ENCODE measurements around the gene PLD2.
"Not testable (repeated sequence)": the region's sequence is repeated elsewhere in the genome, so short reads cannot be mapped to it uniquely, and the experiment has no call there.

Gene PLD2

DNA sequence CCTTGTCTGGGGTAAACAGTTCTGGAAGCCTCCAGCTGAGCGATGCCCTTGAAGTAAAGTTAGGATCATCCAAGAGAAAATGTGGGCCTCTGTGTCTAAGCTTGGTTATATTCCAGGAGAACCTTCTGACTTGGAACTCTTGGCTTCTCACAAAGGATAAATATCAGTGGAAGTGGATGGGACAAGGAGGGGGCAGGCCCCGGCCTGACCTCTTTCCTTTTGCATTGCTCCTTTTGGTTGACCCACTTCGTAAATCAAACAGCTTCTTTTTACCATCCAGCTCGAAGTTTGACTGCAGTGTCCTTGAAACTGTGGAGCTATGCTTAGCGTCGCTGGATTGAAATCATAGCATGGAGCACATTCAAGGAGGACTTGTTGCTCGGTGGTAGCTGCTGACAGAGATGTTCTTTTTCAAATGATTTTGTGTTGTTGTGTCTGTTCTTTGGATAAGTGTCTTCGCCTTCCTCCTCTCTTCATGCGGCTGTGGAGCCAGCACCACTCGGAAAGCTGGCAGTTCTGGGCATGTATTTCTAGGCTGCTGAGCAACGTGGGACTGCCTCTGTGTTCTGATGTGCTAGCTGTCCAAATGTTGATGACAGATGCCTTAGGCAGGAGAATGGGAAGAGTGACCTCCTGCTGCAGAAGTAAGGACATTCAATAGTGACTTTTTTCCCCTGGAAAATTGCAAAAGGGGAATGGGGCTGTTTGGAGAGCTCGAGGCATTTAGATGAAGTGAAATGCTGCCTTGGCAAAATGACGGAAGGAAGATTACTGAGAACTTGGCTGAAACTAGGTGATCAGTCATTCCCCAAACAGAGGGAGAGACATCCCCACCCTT lies 30.7 kb downstream of the PLD2 start:
- DNase-seq, result no peak

DNA sequence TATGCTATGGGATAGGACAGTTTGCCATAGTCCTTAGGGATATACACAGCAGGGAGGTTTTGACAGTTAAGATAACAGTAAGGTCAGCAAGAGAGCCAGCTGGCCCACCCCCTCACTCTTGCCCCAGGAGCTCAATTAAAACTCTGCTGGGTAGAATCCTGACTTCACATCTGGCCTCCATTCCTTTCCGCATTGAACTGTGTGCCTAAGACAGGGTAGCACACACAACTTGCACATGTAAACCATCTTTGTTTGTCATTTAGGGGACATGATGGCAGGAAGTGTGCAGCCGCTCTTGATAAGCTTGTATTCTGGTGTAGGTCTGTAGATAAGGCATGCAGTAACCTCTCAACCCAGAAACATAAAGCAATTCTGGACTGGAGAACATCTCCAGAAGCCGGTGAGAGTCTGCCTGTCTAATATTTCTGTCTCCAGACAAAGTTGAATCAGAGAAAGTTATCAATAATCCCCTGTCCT lies 31.4 kb downstream of the PLD2 start:
- no peak for DNase-seq

DNA sequence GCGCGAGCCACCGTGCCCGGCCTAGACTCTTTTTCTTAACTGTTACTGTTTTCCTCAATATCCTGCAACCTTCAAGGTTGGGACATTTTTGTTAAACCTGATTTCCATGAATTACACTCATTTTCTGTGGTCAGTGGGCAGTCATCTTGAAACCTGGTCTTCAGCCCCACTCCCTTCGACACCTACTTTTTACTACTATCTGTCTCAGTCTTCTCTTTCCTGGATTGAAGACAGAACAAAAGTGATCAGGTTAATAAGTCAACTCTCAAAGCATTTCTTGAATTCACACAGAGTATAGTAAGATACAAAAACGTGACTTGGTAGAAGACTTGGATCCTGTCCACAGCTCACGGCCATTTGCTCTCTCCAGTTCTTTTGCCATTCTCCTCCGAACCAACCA lies 32.3 kb downstream of the PLD2 start:
- DNase-seq, result no peak

DNA sequence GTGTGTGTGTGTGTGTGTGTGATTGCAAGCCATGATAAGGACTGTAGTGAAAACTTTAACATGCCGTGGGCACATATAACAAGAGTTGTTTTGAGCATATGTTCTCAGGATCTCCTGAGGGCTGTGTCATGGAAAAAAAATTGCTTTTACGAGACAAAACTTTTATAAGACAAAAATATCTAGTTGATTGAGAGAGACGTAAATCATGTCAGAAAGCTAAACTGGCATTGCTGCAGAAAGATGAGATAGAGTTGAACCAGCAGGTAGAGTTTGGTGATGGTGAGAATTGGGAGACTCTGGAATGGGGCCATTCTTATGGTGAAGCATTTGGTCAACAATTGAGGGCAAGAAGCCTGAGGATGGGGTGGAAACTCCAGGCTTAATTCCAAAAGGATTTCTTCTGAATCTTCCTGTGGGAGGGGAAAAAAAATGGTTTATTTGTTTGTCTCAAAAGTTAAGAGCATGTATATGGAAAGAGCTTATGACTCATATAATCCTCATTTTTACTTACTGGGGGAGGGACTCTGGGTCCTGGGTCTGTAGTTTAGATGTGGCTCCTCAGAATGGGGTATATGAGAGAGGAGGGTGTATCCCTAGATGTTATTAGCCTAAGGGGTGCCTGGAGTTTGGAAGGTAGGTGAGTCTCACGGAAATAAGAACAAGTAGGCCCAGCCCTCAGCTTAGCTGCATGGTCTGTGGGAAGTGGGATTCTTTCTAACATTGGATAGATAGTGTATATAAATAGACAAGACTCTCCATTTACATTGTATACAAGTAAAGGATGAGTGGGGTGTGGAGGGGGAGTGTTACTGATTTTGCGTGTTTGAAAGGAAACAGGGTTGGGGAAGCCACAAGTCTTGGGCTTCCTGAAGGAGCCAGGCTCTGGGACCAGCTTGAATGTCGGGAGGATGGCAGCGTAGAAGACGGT lies 33.3 kb downstream of the PLD2 start:
- peak; percentile 37 for DNase-seq

DNA sequence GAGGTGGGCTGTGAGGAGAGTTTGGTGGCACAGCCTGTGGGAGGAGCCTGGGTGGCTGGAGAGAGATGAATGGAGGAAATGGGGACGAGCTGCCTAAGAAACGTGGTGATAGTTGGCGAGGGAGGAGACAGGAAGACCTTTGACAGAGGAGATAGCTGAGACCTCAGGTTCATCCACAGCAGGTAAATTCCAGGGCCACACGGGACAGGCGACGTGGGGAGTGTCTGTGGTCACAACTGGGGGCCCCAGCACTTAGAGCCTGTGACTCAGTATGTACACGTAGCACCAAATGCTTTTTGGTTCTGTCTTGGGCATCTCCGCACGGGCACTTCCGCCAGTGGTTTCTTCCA lies 33.9 kb downstream of the PLD2 start:
- no peak for DNase-seq

DNA sequence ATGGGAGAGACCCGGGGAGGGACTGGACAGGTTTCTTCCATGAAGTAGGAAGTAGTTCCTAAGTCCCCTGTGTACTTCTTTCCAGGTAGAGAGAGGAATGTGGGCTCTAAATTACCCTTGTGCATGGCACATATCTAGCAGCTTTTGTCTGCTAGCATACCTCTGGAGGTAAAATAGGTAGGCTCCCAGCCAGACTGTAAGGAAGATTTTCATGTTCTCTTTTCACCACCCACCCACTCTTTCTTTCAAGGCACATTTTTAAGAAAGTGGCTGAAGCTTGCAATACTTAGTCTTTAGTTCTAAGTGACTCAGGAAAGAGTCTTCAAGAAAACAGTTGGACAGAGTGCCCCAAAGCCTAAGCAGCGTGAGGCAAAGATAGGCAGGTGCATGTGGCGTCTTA lies 35.4 kb downstream of the PLD2 start:
- no peak for DNase-seq

DNA sequence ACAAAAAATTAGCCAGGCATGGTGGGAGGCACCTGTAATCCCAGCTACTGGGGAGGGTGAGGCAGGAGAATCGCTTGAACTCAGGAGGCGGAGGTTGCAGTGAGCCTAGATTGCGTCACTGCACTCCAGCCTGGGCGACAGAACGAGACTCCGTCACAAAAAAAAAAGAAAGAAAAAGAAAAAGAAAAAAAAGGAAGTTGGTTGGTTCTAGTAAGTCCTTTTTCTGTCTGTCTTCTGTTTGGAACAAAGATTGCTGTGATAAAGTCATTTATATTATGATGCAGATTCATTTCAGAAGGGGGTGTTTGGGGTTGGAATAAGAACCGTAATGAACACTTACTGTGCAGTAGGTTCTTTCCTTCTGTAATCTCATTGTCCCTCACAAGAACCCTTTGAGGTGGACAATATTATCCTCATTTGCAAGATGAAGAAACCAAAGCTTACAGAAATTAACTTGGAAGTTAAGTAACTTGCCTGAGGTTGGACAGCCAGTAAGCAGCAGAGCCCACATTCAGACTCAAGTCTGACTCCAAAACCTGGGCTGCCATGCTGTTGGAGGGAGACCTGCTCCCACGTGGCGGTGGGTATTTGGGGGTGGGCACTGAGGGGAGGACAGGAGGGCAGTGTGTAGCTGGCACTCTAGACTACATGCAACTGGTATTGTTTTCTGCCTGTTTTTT lies 36.5 kb downstream of the PLD2 start:
- DNase-seq, result no peak

DNA sequence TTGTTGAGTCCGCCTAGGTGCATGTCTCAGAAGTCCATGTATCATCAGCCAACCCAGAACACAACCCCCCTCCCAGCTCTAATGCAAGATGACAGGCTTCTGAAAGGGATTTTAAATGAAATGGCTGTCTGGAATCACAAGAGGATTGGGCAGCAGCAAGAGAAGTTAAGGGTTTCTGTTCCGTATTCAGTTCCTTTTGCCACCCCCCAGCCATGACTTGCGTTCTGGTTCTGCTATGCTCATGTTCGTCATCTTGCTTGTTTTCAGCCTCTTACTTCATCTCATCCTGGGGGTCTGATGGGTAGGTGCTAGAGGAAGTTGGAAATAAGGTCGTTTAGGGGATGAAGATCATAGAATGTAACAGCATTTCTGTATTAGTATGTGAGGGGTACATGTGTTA lies 38.2 kb downstream of the PLD2 start:
- no peak for DNase-seq

DNA sequence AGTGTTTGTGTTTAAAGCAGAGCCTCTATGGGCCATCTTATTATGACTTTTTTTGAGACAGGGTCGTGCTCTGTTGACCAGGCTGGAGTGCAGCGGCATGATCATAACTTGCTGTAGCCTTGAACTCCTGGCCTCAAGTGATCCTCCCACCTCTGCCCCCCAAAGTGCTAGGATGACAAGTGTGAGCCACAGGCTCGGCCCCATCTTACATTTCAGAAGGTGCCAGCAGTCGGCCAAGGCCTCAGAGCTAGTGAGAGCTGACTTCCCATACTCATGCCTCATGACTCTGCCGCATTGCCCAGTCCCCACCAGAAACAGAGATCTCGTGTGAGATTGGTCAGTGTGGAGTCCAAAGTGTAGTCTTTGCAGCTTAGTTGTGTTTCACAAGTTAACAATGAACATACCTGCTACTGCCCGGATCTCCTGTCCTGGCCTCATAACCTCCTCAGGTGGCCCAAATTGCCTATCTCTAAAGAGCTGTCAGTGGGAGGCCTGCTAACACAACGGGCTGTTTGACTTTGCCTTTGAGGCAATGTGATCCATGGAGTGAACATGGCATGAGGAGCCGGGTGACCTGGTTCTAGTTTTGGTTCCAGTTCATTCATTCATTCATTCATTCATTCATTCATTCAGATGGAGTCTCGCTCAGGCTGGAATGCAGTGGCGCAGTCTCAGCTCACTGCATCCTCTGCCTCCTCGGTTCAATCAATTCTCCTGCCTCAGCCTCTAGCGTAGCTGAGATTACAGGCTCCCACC lies 39.9 kb downstream of the PLD2 start:
- no peak for DNase-seq

DNA sequence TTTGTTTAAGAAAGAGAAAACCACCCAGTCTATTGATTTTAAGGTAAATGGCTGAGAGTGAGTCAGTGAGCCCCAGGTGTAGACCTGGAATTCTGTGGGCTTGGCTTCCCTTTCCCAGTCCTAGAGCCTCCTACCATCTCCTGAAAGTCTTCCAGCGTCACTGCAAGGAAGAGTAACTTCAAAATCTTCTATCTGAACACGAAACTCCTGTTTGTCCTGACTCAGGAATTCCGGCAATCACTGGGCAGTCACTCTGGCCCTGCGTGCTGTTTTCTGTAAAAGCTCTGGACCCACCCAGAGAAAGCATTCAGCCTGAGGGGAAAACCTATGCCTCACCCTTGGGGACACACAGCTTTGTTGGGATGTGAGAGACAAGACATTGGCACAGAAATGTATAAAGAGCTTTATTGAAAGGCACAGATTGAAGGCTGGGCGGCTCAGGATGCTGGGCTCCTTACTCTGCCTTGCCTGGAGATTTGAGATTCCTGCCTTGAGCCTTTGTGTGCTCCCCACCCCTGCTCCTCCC lies 42.1 kb downstream of the PLD2 start:
- DNase-seq, result no peak

DNA sequence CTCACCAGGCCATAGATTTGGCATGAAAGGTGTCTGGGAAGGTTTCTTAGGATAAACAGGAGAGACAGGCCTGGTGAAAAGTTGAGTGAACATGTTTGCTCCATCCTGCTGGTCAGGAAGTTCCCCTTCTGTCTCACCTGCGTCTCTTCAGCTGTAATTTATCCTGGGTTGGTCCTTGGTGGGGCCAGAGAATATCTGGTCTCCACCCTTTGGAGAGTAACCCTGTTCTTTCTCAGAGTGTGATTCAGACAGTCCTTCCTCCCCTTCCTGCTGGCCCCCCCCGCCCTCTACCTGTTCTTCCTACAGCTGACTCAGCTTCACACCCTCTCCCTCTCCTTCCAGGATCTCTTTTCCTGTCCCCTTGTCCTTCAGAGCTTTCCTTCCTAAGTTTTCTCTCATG lies 43.3 kb downstream of the PLD2 start:
- no peak for DNase-seq

DNA sequence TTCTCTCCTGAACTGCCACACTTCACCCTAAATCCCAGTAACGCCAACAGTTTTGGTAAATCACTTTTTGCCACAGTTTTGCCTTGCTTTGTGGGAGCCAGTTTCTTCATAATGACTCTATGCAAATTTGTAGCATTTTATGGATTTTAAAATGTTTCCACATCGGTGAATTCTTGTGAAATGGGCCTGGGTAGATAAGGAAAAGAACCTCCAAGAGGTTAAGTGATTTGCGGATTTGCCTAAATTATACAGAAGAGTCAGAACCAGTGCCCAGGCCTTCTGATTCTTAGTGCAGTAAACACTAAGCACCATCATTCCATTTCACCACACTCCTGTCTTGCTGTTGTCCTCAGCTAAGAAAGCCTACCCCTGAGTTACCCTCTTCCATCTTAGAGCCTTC lies 44.1 kb downstream of the PLD2 start:
- DNase-seq, result no peak

DNA sequence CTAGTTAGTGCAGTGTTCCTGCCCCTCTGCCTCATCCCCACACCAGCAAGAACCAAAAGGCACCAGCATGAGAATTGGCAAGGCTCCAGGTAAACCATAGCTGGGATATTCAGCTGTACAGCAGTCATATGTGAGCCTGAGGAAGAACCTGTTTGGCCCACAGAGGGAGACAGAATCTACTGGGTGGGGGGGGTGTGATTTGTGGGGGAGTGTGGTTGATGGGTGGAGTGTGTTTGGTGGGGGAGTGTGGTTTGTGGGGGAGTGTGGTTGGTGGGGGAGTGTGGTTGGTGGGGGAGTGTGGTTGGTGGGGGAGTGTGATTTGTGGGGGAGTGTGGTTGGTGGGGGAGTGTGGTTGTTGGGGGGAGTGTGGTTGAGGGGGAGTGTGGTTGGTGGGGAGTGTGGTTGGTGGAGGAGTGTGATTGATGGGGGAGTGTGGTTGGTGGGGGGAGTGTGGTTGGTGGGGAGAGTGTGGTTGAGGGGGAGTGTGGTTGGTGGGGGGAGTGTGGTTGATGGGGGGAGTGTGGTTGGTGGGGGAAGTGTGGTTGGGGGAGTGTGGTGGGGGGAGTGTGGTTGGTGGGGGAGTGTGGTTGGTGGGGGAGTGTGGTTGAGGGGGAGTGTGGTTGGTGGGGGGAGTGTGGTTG lies 45.7 kb downstream of the PLD2 start:
- peak; percentile 42 for DNase-seq

DNA sequence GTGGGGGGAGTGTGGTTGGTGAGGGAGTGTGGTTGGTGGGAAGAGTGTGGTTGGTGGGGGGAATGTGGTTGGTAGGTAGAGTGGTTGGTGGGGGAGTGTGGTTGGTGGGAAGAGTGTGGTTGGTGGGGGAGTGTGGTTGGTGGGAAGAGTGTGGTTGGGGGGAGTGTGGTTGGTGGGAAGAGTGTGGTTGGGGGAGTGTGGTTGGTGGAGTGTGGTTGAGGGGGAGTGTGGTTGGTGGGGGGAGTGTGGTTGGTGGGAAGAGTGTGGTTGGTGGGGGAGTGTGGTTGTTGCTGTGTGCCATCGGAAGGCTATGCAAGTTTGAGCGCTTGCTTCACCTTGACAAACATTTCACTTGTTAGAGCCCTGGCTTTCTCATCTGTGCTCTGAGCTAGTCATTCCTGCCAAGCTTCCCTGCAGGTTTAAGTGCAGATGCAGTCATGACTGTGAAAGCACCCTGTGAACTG lies 46.3 kb downstream of the PLD2 start:
- no peak for DNase-seq

DNA sequence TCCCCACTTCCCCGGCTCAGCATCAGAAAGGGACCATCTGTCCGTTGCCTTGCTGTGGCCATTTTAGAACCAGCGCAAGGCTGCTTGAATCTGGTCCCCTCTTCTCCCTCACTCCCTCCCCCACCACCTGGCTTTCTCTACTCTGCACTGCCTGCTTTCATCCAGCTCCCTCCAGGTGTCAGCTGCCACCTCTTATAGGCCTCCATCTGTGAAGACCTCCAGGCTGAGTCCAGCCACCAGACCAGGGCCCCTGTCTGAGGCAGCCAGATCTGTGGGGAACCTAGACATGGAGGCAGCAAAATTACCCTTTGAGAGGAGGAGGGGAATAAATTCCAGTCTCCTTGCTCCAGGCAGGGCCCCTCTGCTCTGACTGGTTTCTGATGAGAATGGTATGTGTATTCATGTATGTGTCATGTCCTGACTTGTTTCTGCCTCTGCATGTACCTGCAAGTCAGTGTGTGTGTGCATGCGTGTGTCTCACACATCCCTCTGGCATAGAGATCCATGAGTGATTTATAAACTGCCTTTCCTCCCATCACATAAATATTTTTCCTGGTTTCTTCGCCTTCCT lies 47.2 kb downstream of the PLD2 start:
- no peak for DNase-seq

DNA sequence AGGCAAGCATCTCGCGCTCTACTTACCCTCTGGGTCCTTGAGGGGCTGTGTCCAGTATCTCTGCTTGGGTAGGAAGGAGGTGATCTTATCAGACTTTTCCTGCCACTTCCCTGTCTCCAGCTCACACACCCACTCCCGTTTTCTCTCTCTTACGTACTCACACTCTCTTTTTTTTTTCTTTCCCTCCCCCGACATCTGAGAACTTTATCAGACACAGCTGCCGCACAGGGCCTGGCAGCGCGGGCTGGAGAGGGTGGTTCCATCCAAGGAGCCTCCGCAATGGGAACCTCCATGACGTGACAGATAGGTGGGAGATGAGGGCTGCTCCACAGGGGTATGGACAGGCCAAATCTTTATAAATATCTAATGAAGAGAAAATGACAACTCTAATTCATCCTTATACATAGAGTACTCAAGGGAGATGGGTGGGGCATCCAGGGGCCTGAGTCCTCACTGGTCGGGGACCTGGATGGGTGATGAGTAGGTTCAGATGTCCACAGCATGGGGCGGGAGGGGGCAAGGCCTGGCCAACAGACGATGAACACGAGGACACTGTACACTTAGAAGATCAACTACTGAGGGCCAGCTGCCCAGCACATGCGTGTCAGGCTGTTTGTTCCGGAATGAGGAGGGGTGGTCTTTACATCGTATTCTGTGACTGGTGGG lies 49.5 kb downstream of the PLD2 start:
- DNase-seq, result no peak

DNA sequence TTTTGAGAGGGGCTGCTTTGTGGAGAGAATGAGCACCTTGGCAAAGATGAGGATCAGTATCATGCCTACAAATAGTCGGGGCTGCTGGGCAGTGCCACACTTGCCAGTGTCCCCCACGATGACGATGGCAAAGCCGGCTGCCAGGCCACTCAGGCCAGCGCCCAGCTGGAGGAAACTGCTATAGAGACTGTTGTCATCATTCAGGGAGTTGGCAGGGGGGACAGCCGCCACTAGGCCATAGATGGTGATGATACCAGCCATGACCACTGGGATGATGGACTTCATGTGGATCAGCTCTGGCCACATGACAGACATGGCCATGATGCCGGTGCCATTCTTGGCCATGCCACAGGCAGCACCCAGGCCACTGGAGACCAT lies 50.0 kb downstream of the PLD2 start:
- no peak for DNase-seq

DNA sequence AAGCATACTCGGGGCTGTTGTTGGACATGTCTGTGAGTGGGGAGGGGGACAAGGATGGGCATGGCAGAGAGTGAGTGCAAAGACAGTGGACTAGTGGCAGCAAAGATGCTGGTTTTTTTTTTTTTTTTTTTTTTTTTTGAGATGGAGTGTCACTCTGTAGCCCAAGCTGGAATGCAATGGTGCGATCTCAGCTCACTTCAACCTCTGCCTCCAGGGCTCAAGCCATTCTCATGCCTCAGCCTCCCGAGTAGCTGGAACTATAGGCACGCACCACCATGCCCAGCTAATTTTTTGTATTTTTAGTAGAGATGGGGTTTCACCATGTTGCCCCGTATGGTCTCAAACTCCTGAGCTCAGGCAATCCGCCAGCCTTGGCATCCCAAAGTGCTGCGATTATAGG lies 50.4 kb downstream of the PLD2 start:
- not testable (repeated sequence) for DNase-seq

DNA sequence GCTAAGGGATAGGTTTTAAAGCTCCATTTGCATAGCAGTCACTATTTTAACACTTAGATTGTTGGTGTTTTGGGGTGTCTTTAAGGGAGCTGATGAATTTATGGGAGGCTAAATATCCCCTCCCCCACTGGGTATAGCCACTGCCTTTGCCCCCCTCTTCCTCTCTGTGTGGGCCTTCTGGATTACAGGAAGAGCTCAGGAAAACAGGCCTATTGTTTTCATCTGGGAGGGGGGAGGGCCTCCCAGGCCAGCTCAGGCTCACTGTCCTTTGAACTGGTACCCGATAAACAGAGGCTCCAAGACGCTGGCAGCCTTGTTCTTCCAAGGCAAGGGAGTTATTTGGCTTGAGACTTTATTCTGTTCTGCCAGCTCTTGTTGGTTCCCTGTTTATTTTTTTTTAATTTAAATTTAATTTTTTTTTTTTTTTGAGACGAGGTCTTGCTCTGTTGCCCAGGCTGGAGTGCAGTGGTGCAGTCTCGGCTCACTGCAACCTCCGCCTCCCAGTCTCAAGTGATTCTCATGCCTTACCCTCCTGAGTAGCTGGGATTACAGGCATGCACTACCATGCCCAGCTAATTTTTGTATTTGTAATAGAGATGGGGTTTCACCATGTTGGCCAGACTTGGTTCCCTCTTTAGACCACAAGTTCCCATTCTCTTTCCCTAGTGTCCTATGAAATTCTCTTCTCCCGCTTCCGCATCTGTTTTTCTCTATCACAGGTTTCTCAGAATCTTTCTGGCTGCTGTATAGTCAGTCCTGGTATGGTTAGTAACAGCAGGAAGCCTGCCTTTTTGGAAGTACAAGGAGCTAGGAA lies 51.3 kb downstream of the PLD2 start:
- DNase-seq, result no peak

DNA sequence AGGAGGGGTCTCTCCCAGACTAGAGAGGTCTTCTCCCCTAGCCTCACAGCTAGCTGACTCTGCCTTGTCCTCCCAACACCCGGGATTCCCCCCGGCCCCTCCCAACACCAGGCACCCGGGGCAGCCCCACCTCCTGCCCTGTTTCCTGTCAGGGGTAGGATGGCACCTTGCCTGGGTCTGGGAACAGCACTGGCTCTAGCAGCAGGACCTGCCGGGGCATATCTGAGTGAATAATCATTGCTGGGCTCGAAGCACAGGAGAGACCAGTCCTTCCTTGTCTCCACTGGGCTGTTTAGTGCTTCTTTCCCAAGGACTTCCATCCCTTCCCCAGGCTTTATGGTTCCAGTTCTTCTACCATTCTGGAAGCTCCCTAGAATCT lies 51.9 kb downstream of the PLD2 start:
- DNase-seq, result no peak
